ENCODE measurements around the gene GPR17.

The GPR17 gene

GRCh38 chr2:127626917-127627739 is 18.8 kb upstream of the GPR17 start:
- DNase-seq (ENCODE audit: low read depth), result no peak
- TF ChIP-seq CTCF (IDR thresholded peaks at IDR 0.05; ENCODE audit: low read depth, low read length, missing control alignments), result no peak
- H3K4me3 ChIP-seq (ENCODE audit: low read depth, low read length), result no peak overlapping the region

- no peak overlapping the region for H3K4me3 ChIP-seq (ENCODE audit: low read depth, low read length)
- no peak for DNase-seq (ENCODE audit: low read depth)
- TF ChIP-seq CTCF (IDR thresholded peaks at IDR 0.05; ENCODE audit: low read depth, low read length, missing control alignments), result no peak
Observed at GRCh38 chr2:127627740-127628571, 18.0 kb upstream of the GPR17 start.

GRCh38 chr2:127628767-127629614 is 17.0 kb upstream of the GPR17 start:
- no peak for DNase-seq (ENCODE audit: low read depth)
- no peak for TF ChIP-seq CTCF (IDR thresholded peaks at IDR 0.05; ENCODE audit: low read depth, low read length, missing control alignments)
- no peak overlapping the region for H3K4me3 ChIP-seq (ENCODE audit: low read depth, low read length)

- no peak for TF ChIP-seq CTCF (IDR thresholded peaks at IDR 0.05; ENCODE audit: low read depth, low read length, missing control alignments)
- H3K4me3 ChIP-seq (ENCODE audit: low read depth, low read length), result no peak overlapping the region
- DNase-seq (ENCODE audit: low read depth), result no peak
Observed at GRCh38 chr2:127629637-127630036, 16.3 kb upstream of the GPR17 start.

- no peak overlapping the region for H3K4me3 ChIP-seq (ENCODE audit: low read depth, low read length)
- DNase-seq (ENCODE audit: low read depth), result no peak
- TF ChIP-seq CTCF (IDR thresholded peaks at IDR 0.05; ENCODE audit: low read depth, low read length, missing control alignments), result no peak
Observed at GRCh38 chr2:127630096-127630863, 15.7 kb upstream of the GPR17 start.
